AG10803 (cell line): Measurements from ENCODE around the gene FRAS1.
"Not testable (repeated sequence)": the region's sequence is repeated elsewhere in the genome, so short reads cannot be mapped to it uniquely, and the experiment has no call there.

Source experiments
- DNase-seq: peaks from one replicate; pipeline ENCODE4 v3.0.0; 2010; ENCODE audit warnings: low read depth
- H3K4me3 ChIP-seq: 2 replicates; pipeline ENCODE4 v1.5.1; 2011; ENCODE audit warnings: mild to moderate bottlenecking, low read length, control low read depth
- CTCF ChIP-seq: conservative IDR thresholded peaks from 2 replicates; pipeline ENCODE4 v1.5.1; 2011; ENCODE audit warnings: mild to moderate bottlenecking, low read length, control low read depth, inconsistent platforms

FRAS1 gene

GRCh38 chr4:78320349-78320935 is 263.3 kb downstream of the FRAS1 start:
- TF ChIP-seq CTCF, result no peak
- no peak overlapping the region for H3K4me3 ChIP-seq
- DNase-seq, result no peak

GRCh38 chr4:78322032-78322431 is 264.9 kb downstream of the FRAS1 start:
- no peak for TF ChIP-seq CTCF
- DNase-seq, result no peak
- H3K4me3 ChIP-seq, result no peak overlapping the region

GRCh38 chr4:78323439-78323838 is 266.3 kb downstream of the FRAS1 start:
- no peak for TF ChIP-seq CTCF
- no peak for DNase-seq
- no peak overlapping the region for H3K4me3 ChIP-seq

- TF ChIP-seq CTCF, result no peak
- no peak overlapping the region for H3K4me3 ChIP-seq
- no peak for DNase-seq
These were observed 267.5 kb downstream of the FRAS1 start for GRCh38 chr4:78324625-78325024.

- no peak overlapping the region for H3K4me3 ChIP-seq
- no peak for DNase-seq
- no peak for TF ChIP-seq CTCF
These were observed 268.4 kb downstream of the FRAS1 start for GRCh38 chr4:78325271-78326157.

GRCh38 chr4:78328591-78328990 is 271.5 kb downstream of the FRAS1 start:
- not testable (repeated sequence) for DNase-seq, H3K4me3 ChIP-seq

GRCh38 chr4:78331186-78331585 is 274.1 kb downstream of the FRAS1 start:
- no peak overlapping the region for H3K4me3 ChIP-seq
- TF ChIP-seq CTCF, result no peak
- no peak for DNase-seq
